NT2/D1 (cell line): ENCODE measurements around the gene TMEM154.

ENCODE experiments used
- DNase-seq: peaks from one replicate; pipeline ENCODE4 v3.0.0-alpha.2; 2011; ENCODE audit warnings: low read depth, low spot score
- H3K27me3 ChIP-seq: 2 replicates; pipeline ENCODE4 v1.6.0; 2011; ENCODE audit warnings: mild to moderate bottlenecking; ENCODE audit not compliant: insufficient read length, insufficient read depth
- H3K36me3 ChIP-seq: 2 replicates; pipeline ENCODE4 v1.6.1; 2011; ENCODE audit warnings: mild to moderate bottlenecking, low read length, mixed read lengths; ENCODE audit not compliant: insufficient read depth, insufficient read length
- H3K4me1 ChIP-seq: 2 replicates; pipeline ENCODE4 v1.5.1; 2011; ENCODE audit not compliant: insufficient read depth, insufficient read length
- H3K4me3 ChIP-seq: 2 replicates; pipeline ENCODE4 v1.5.1; 2011; ENCODE audit warnings: low read depth; ENCODE audit not compliant: insufficient read length
- H3K9ac ChIP-seq: 2 replicates; pipeline ENCODE4 v1.6.0; 2011; ENCODE audit warnings: low read depth; ENCODE audit not compliant: insufficient read length
- H3K9me3 ChIP-seq: 2 replicates; pipeline ENCODE4 v1.5.1; 2011; ENCODE audit warnings: mild to moderate bottlenecking, low read length; ENCODE audit not compliant: insufficient read depth
- SUZ12 ChIP-seq: IDR thresholded peaks from 2 replicates; pipeline ENCODE4 v1.6.1; 2011; ENCODE audit not compliant: insufficient read length, insufficient read depth; ENCODE audit errors: extremely low read depth
- YY1 ChIP-seq: IDR thresholded peaks from 2 replicates; pipeline ENCODE4 v1.6.1; 2011; ENCODE audit not compliant: insufficient read length, insufficient read depth
- ZNF274 ChIP-seq: IDR thresholded peaks from 2 replicates; pipeline ENCODE4 v1.6.1; 2011; ENCODE audit warnings: mild to moderate bottlenecking, low read depth, low read length

TMEM154 gene

GRCh38 chr4:152618971-152619370, 60.8 kb downstream of the TMEM154 start:
- TF ChIP-seq SUZ12 (no peak), YY1 (no peak), ZNF274 (no peak)
- Histone ChIP-seq H3K9ac (no peak overlapping the region), H3K36me3 (no peaks in the 10 kb centered on the region), H3K27me3 (no peaks in the 10 kb centered on the region), H3K4me3 (no peak overlapping the region), H3K4me1 (no peaks in the 10 kb centered on the region), H3K9me3 (no peaks in the 10 kb centered on the region)
- DNase-seq = no peak

GRCh38 chr4:152616804-152617203, 63.0 kb downstream of the TMEM154 start:
- Histone ChIP-seq H3K4me1 (no peaks in the 10 kb centered on the region), H3K27me3 (no peaks in the 10 kb centered on the region), H3K4me3 (no peak overlapping the region), H3K9me3 (no peaks in the 10 kb centered on the region), H3K9ac (no peak overlapping the region), H3K36me3 (no peaks in the 10 kb centered on the region)
- DNase-seq = no peak
- no peak for TF ChIP-seq ZNF274
- TF ChIP-seq YY1 = no peak
- TF ChIP-seq SUZ12 = no peak

DNA sequence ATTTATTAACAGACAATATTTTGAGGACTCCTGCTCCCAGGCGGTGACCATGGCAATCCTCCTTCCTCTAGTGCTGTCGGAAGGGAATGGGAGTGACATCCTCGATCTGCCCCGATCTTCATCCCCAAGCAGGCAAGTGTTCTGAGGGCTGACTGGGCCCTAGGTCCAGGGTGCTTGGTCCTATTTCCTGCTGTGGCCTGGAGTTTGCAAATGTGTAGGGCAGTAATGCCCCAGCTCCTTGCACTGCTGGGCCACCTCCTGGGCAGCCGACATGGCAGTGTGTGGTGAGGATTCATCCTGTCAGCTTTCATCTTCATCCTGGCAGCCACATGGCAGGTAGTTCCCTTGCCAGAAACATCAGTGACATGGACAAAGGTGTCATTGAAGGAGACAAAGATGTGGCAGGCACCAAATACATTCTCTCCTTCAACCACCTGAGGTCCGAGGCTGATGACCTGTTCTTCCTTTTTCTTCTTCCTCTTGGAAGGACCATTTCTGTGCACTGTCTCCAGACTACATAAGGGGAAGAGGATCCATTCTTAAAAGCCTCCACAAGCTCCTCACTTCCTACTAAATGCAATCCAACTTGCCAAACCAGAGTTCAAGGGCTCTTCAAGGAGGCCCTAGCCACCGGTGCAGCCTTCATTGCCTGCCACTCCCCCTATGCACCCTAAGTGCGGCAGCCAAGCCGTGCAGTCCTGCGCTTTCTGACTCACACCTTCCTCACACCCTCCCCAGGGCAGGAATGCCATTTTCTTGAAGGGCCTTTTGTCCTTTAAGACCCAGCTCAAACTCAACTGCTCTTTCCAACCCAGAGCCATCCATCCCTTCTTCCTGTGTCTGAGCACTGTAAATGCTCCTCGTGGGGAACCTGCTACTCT, 65.7 kb downstream of the TMEM154 start:
- Histone ChIP-seq H3K4me3 (no peak overlapping the region), H3K36me3 (no peaks in the 10 kb centered on the region), H3K4me1 (peaks cover 3% of the 10 kb centered on the region), H3K9me3 (no peaks in the 10 kb centered on the region), H3K9ac (no peak overlapping the region), H3K27me3 (no peaks in the 10 kb centered on the region)
- DNase-seq = no peak
- TF ChIP-seq SUZ12 (no peak), ZNF274 (no peak), YY1 (no peak)

GRCh38 chr4:152613351-152613750, 66.4 kb downstream of the TMEM154 start:
- Histone ChIP-seq H3K4me3 (no peak overlapping the region), H3K9me3 (no peaks in the 10 kb centered on the region), H3K9ac (no peak overlapping the region), H3K36me3 (no peaks in the 10 kb centered on the region), H3K27me3 (no peaks in the 10 kb centered on the region), H3K4me1 (peaks cover 3% of the 10 kb centered on the region)
- no peak for TF ChIP-seq SUZ12
- TF ChIP-seq YY1 = no peak
- no peak for TF ChIP-seq ZNF274
- no peak for DNase-seq

DNA sequence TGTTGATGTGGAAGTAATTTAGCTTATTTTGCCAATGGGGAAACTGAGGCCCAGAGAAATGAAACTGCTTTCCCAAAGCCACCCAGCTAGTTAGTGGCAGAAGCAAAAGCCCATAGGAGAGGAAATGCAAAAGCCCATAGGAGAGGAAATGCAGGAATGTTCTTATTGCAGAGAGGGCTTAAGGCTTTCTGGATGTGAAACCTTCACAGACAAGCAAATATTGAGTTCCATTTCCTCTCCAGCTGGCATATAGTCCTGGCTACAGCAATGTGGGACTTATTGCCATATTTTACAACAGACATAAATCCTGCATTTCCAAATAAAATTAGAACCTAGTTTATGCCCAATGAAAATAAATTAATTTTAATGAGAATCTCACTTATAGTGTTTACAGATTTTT, 69.7 kb downstream of the TMEM154 start:
- Histone ChIP-seq H3K4me1 (peaks cover 10% of the 10 kb centered on the region), H3K9ac (no peak overlapping the region), H3K4me3 (no peak overlapping the region), H3K27me3 (no peaks in the 10 kb centered on the region), H3K36me3 (no peaks in the 10 kb centered on the region), H3K9me3 (no peaks in the 10 kb centered on the region)
- TF ChIP-seq YY1 (no peak), ZNF274 (no peak), SUZ12 (no peak)
- no peak for DNase-seq

DNA sequence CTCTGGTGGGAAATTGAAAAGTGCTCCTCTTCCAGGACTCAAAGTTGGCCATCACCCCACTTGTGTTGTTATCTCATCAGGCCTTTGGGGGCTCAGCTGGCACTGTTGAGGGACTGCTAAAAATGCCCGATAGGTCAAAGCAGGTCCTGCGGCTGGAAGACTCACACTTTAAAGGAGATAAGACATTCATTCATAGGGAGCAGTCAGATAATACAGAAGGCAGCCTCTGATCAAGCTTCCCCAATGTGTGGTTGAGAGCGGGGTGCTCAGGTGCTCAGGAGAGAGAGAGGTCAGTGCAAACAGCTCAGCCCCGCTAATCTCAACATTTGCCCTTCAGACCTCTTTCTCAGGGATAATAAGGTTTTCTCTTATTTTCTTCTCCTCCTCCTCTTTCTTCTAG, 70.3 kb downstream of the TMEM154 start:
- no peak overlapping the region for H3K9ac ChIP-seq
- H3K4me1 ChIP-seq = peaks cover 14% of the 10 kb centered on the region
- no peaks in the 10 kb centered on the region for H3K36me3 ChIP-seq
- no peak for DNase-seq
- H3K27me3 ChIP-seq = no peaks in the 10 kb centered on the region
- H3K9me3 ChIP-seq = no peaks in the 10 kb centered on the region
- H3K4me3 ChIP-seq = no peak overlapping the region
- TF ChIP-seq ZNF274 (no peak), YY1 (no peak)

DNA sequence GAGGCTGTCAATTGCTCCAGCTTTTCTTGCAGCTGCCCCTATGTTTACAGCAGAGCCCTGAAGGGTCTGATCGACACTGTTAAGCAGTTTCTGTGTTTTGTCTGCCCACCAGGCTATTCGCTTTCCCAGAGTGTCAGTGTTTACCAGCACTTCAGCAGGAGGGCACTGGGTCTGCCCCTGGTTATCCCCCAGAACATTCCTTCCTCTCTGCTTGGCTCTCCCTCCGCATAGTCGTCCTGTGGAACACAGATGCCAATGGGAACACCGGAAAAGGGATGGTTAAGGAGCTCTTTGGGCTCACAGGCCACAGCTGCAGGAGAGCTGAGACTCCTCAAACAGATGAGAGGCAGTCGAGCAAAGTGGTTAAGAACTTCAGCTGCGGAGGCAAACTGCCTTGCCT, 72.6 kb downstream of the TMEM154 start:
- Histone ChIP-seq H3K4me3 (no peak overlapping the region), H3K9me3 (no peaks in the 10 kb centered on the region), H3K9ac (peak overlapping the region; percentile 5), H3K4me1 (peaks cover 14% of the 10 kb centered on the region), H3K27me3 (no peaks in the 10 kb centered on the region), H3K36me3 (no peaks in the 10 kb centered on the region)
- DNase-seq = no peak
- TF ChIP-seq SUZ12 (no peak), ZNF274 (no peak), YY1 (no peak)

DNA sequence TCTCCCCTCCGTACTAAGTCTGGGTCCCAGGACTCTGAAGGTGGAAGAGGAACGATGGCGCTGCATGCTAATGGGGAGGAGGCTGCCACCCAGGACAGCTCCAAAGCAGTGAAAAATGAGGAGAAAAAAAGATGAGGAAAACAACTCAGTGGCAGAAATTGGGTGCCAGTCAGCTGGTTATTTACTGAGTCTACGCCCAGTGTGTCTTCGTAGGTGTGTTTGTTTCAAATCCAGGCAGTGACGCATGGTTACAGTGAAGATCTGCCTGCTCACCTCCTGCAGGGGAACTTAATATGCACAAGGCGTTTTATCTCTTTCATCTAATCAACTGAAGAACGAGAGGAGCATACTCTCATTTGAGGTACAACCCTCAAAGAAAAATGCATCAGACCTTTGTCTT, 73.0 kb downstream of the TMEM154 start:
- DNase-seq = no peak
- peaks cover 14% of the 10 kb centered on the region for H3K4me1 ChIP-seq

More for the DNA sequence above, 73.0 kb downstream of the TMEM154 start:
- TF ChIP-seq ZNF274 = no peak
- no peak for TF ChIP-seq YY1
- no peak for TF ChIP-seq SUZ12
- Histone ChIP-seq H3K36me3 (no peaks in the 10 kb centered on the region), H3K27me3 (no peaks in the 10 kb centered on the region), H3K9me3 (no peaks in the 10 kb centered on the region), H3K4me3 (no peak overlapping the region), H3K9ac (peak overlapping the region; percentile 2)
